Left lung (tissue), 10 donors: ENCODE data around the gene RAB9A. TPM values are rescaled to one million over a fixed set of nuclear protein-coding genes. Genes with fewer than 3 reads are reported as not detected.

Source experiments
- ATAC-seq: fragments of 200-7000 bp; cut with Tn5 transposase; one replicate; pipeline ENCODE4 v1.9.1; 2020; ENCODE audit warnings: moderate library complexity
- DNase-seq, 4 donors: peaks; one replicate each; pipeline ENCODE4 v3.0.0-alpha.2; 2013 to 2020
- H3K27ac ChIP-seq, 2 donors: fragments of 200-600 bp; sonication (generic) in 1 of 2; one replicate each; pipeline versions ENCODE4 v1.5.0 to v1.8.0; 2020 to 2021
- H3K27me3 ChIP-seq, 2 donors: fragments of 200-600 bp; sonication (generic) in 1 of 2; one replicate each; pipeline versions ENCODE4 v1.5.0 to v1.8.0; 2020 to 2021
- H3K36me3 ChIP-seq, 2 donors: fragments of 200-600 bp; sonication (generic) in 1 of 2; one replicate each; pipeline versions ENCODE4 v1.5.0 to v1.8.0; 2020 to 2021
- H3K4me1 ChIP-seq, 2 donors: fragments of 200-600 bp; one replicate each; pipeline ENCODE4 v1.8.0; 2021
- H3K4me3 ChIP-seq, 2 donors: fragments of 200-600 bp; sonication (generic) in 1 of 2; one replicate each; pipeline versions ENCODE4 v1.5.0 to v1.8.0; 2020 to 2021; ENCODE audit warnings: mild to moderate bottlenecking in 1 of 2
- H3K9me3 ChIP-seq, 2 donors: fragments of 200-600 bp; sonication (generic) in 1 of 2; one replicate each; pipeline versions ENCODE4 v1.5.0 to v1.8.0; 2020 to 2021
- intact Hi-C, 2 donors: fragments of 100-400 bp; cut with DNase I; formaldehyde crosslinking; loops; one replicate each; pipeline versions ENCODE4 v1.11.2 to v1.14.2; 2022
- polyA plus RNA-seq, 6 donors: library from polyadenylated mRNA; unstranded; fragments of 120-200 nt; gene quantifications; one replicate each; pipeline ENCODE4 v1.2.1, GENCODE V29; 2013; ENCODE audit not compliant: insufficient read length in 6 of 6
- total RNA-seq, 2 donors: library from RNA; stranded (reverse); fragmentation: NEBNext Ultra II Directional; extraction: Animal tissue kit (Norgen Biotek cat#: 25700); gene quantifications; one replicate each; pipeline ENCODE4 v1.2.1, GENCODE V29; 2021
- TF ChIP-seq, protein P1 (sequence below), 2 donors: fragments of 200-600 bp; sonication (generic) in 1 of 2; IDR thresholded peaks; one replicate each; pipeline versions ENCODE4 v1.5.0 to v1.8.0; 2021; ENCODE audit warnings: antibody characterized with exemption in 2 of 2
- donor health status: DM: no; HTN: yes; CAD: no.
- donor health status: DM: no; HTN: no; CAD: no.

The RAB9A gene
- total and polyA plus RNA-seq, 8 donors, result 22.5 to 32.4 (median 24.5) TPM

DNA sequence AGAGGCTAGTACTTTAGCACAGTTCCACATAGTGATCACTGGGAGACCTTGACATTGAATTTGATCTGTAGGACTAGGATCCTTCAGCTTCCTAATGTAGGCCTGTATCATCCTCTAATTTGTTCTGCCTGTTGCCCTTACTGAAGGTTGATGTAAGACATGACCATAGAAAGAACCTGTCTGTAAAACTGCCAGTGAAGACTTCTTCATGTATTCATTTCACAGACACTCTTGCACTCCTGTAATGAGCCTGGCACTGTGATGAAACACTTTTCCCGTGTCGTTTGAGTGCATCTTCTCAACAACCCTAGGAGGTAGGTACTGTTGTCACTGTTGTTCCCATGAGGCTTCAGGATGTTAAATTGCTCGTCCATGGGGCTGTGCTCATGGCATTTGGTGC, 14.7 kb downstream of the RAB9A start:
- intact Hi-C loops, result no loop called here
- TF ChIP-seq, protein P1, sequence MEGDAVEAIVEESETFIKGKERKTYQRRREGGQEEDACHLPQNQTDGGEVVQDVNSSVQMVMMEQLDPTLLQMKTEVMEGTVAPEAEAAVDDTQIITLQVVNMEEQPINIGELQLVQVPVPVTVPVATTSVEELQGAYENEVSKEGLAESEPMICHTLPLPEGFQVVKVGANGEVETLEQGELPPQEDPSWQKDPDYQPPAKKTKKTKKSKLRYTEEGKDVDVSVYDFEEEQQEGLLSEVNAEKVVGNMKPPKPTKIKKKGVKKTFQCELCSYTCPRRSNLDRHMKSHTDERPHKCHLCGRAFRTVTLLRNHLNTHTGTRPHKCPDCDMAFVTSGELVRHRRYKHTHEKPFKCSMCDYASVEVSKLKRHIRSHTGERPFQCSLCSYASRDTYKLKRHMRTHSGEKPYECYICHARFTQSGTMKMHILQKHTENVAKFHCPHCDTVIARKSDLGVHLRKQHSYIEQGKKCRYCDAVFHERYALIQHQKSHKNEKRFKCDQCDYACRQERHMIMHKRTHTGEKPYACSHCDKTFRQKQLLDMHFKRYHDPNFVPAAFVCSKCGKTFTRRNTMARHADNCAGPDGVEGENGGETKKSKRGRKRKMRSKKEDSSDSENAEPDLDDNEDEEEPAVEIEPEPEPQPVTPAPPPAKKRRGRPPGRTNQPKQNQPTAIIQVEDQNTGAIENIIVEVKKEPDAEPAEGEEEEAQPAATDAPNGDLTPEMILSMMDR (IDR thresholded peaks at IDR 0.05), result no peak

DNA sequence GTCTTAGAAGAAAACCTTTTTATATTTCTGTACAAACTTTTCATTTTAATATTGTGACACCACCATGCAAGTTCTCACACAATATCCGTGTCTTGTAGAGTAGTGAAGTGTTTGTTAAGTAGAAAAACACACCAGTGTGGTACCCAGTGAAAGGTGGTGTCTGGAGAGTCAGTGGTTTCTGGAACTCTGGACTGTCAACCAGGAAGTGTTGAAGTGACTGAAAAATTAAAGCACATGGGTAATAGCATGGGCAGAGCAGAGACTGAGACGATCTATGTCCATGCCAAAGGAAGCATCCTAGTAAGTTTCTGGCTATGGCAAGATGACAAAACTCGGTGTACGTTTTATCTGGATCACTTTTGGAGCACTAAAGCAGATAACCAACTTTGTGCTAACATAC, 22.2 kb downstream of the RAB9A start:
- no peaks in the 10 kb centered on the region for H3K4me1 ChIP-seq
- H3K27ac ChIP-seq, result no peak overlapping the region
- ATAC-seq, result no peak
- no peak for DNase-seq
- H3K36me3 ChIP-seq, result peaks cover 0 to 11% of the 10 kb centered on the region in 2 donors
- TF ChIP-seq, protein P1 (IDR thresholded peaks at IDR 0.05), result no peak
- intact Hi-C loops, result no loop called here
- H3K4me3 ChIP-seq, result no peak overlapping the region
- H3K9me3 ChIP-seq, result no peaks in the 10 kb centered on the region
- H3K27me3 ChIP-seq, result no peaks in the 10 kb centered on the region

More for the DNA sequence above, 14.7 kb downstream of the RAB9A start:
- no peaks in the 10 kb centered on the region for H3K9me3 ChIP-seq
- no peaks in the 10 kb centered on the region for H3K36me3 ChIP-seq
- peaks cover 0 to 5% of the 10 kb centered on the region in 2 donors for H3K27me3 ChIP-seq
- H3K4me1 ChIP-seq, result peaks cover 5 to 15% of the 10 kb centered on the region in 2 donors
- no peak for DNase-seq
- no peak overlapping the region for H3K27ac ChIP-seq
- no peak for ATAC-seq
- H3K4me3 ChIP-seq, result no peak overlapping the region

DNA sequence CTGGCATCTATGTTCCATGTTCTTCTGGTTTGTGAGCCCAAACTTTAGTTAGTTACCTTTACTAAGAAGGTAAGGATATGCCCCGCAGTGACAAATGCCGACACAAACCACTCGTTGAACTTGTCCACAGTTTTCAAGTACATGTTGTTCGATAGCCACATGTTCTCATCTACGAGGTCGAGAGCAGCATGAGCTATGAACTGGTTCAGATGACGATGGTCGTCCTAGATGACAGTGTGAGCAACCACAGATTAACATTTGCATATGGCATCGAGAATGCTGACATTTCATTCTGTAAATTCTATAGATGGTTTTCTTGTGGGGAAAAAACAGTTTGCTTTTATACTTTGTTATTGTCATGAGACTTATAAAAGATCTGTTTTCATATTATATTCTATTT, 27.5 kb downstream of the RAB9A start:
- H3K27me3 ChIP-seq, result no peaks in the 10 kb centered on the region
- no peak overlapping the region for H3K27ac ChIP-seq
- peaks cover 0 to 14% of the 10 kb centered on the region in 2 donors for H3K36me3 ChIP-seq
- DNase-seq, result no peak
- H3K4me1 ChIP-seq, result no peaks in the 10 kb centered on the region
- H3K4me3 ChIP-seq, result no peak overlapping the region
- H3K9me3 ChIP-seq, result no peaks in the 10 kb centered on the region
- TF ChIP-seq, protein P1 (IDR thresholded peaks at IDR 0.05), result no peak
- ATAC-seq, result no peak
- intact Hi-C loops, result no loop called here

DNA sequence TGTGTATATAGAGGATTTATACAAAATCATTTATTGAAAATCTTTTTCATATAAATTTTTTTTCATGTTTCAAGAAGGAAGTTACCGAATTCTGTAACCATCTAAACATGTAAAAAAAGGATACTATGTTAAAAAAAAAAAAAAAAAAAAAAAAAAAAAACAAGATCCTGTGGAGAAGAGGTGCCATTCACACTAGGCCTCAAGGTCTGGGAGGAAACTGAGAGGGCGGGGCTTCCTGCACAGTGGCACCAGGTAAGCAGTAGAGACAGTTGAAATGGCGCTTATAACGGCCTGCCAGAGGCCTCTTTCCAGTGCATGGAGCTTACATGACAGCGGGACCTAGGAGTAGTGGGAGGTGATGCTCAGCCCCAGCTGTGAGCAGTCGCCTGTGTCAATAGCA, 28.0 kb downstream of the RAB9A start:
- TF ChIP-seq, protein P1 (IDR thresholded peaks at IDR 0.05), result no peak
- no peak for ATAC-seq
- Histone ChIP-seq H3K27ac (no peak overlapping the region), H3K4me1 (no peaks in the 10 kb centered on the region), H3K36me3 (peaks cover 0 to 14% of the 10 kb centered on the region in 2 donors), H3K4me3 (no peak overlapping the region), H3K27me3 (no peaks in the 10 kb centered on the region), H3K9me3 (no peaks in the 10 kb centered on the region)
- intact Hi-C loops, result no loop called here
- DNase-seq, result no peak

DNA sequence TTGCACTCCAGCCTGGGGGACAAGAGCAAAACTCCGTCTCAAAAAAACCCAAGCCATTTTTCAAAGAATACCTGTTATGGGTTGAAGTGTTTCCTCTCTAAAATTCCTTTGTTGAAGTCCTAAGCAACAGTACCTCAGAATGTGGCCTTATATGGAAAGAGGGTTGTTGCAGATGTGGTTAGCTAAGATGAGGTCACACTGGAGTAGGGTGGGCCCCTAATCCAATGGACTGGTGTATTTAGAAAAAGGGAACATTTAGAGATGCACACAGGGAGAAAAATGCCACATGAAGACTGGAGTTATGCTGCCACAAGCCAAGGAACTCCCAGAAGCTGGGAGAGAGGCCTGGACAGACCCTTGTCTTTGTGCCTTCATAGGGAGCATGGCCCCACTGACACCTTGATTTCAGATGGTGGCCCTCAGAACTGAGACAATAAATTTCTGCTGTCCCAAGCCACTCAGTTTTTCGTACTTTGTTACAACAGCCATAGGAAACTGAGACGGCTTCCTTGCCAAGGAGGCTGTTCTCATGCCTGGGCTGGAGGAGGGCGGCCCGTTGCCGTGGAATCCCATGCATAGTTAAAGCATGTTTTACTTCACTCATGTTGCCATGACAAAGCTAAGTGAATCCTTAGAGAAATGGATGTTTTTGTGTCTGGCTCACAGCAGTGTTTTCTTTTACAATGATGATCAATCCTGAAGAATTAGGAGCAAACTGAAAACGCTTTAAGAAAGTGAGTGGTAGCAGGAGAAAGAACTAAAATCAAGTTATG, 29.0 kb downstream of the RAB9A start:
- no peak overlapping the region for H3K27ac ChIP-seq
- intact Hi-C loops, result no loop called here
- peaks cover 0 to 14% of the 10 kb centered on the region in 2 donors for H3K36me3 ChIP-seq
- TF ChIP-seq, protein P1 (IDR thresholded peaks at IDR 0.05), result no peak
- H3K9me3 ChIP-seq, result no peaks in the 10 kb centered on the region
- no peaks in the 10 kb centered on the region for H3K27me3 ChIP-seq
- DNase-seq, result no peak
- H3K4me3 ChIP-seq, result no peak overlapping the region
- H3K4me1 ChIP-seq, result peaks cover 0 to 3% of the 10 kb centered on the region in 2 donors
- ATAC-seq, result no peak
